Stimulated activated CD8-positive, alpha-beta memory T cell treated with anti-CD3 and anti-CD28 coated beads, Interleukin-7, amount 100 ng/mL, for 1 hour (primary cell): ENCODE measurements around the gene ANKRD29.
A peak's percentile ranks its signal among the peaks of the same experiment; 100 is the strongest.
"Not testable (repeated sequence)": the region's sequence is repeated elsewhere in the genome, so short reads cannot be mapped to it uniquely, and the experiment has no call there.

Experiments
- DNase-seq, 2 donors: peaks; one replicate each; pipeline ENCODE4 v3.0.0-alpha.2; 2020; ENCODE audit warnings: low read depth in 2 of 2

Gene ANKRD29

DNA sequence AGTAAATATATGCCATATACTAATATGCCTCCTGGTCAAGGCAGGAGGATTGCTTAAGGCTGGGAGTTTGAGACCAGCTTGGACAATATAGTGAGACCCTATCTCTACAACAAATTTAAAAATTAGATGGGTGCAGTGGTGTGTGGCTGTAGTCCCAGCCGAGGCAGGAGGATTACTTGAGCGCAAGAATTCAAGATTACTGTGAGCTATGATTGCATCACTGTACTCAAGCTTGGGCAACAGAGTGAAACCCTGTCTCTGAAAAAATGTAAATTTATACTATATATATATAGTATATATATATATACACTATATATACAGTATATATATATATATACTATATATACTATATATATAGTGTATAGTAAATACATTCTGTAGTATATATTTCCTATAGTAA, 46.5 kb downstream of the ANKRD29 start:
- no peak for DNase-seq

DNA sequence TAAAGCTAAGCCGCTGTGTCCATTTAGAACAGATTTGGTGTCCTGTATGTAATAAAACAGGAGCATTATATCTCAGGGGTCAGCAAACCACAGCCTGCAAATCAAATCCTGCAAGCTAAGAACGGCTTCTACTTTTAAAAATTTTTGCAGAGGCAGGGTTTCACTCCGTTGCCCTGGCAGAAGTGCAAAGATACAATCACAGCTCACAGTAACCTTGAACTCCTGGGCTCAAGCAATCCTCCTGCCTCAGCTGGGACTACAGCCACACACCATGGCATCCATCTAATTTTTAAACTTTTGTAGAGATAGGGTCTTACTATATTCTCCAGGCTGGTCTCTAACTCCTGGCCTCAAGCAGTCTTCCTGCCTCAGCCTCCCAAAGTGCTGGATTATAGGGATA, 47.8 kb downstream of the ANKRD29 start:
- no peak for DNase-seq

DNA sequence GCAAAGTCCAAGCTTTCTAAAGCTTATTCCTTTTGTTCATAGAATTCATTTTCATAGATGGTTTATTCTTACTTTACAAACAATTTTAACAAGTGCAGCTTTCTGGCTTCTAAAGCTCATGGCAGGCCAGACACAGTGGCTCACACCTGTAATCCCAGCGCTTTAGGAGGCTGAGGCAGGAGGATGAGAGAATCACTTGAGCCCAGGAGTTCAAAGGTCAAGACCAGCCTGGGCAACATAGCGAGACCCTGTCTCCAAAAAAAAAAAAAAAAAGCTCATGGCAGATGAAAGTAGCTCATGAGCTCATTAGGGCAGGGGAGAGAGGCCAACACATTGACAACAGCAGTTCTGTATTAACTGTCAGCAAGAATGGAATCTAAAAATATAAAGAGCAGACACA, 48.3 kb downstream of the ANKRD29 start:
- no peak for DNase-seq

DNA sequence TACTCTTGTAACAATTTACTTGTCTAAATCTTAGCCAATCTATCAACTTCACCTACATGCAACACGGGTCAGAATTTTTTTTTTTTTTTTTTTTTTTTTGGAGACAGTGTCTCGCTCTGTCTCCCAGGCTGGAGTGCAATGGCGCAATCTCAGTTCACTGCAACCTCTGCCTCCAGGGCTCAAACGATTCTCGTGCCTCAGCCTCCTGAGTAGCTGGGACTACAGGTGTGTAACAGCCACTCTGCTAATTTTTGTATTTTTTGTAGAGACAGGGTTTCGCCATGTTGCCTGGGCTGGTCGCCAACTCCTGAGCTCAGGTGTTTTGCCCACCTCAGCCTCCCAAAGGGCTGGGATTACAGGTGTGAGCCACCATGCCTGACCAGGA, 49.6 kb downstream of the ANKRD29 start:
- DNase-seq, result not testable (repeated sequence)

DNA sequence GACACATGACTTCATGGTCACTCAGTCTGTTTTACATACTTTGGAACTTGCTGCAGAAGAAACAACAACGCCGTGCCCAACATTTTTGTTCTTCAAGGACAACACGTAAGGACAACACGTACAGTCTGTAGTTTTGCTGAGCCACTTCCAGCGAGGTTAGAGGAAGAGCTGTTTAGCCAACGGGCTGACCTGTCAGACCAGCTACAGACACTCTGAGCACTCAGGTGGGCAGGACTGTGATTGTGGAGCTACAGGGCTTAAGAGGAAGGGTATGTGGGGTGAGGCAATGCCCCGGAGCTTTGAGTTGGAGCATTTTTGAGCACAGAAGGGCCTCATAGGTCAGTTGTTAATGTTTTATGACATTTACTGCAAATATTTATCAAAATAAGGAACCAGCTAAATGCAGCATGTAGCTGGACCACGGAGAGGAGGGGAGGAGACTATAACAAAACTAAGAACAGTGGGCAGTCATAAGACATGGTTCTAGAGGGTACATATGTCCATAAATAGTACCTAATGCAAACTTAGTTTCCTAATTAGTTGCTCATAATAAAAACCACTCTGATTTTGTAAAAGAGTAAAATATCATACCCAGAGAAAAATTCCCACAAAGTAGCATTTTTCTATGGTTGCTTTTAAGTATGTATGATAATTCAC, 50.1 kb downstream of the ANKRD29 start:
- no peak for DNase-seq

DNA sequence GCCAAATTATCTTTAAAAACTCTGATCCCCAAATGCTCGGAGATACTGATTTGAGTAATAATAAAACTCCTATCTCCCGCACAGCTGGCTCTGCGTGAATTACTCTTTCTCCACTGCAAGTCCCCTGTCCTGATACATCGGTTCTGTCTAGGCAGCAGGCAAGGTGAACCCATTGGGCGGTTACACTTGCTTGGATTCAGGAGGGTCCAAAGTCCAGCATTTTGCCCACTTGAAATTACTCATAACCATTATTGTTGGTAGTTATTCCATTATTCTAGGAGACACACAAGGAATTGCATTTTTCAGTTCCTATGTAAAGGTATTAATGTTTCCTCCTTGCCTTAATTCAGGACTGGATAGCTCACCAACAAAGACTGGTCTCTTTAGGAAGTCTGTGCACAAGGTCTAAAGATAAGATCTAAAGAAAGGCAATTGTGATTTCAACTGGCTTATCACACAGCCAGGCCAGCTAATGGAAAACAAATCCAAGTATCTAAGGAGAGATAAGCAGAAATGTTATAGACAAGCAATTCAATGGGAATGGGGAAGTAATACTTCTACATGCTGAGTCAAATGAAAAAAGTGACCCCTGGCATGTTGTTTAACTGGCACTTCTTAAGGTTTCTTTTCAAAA, 53.2 kb downstream of the ANKRD29 start:
- DNase-seq, result no peak

DNA sequence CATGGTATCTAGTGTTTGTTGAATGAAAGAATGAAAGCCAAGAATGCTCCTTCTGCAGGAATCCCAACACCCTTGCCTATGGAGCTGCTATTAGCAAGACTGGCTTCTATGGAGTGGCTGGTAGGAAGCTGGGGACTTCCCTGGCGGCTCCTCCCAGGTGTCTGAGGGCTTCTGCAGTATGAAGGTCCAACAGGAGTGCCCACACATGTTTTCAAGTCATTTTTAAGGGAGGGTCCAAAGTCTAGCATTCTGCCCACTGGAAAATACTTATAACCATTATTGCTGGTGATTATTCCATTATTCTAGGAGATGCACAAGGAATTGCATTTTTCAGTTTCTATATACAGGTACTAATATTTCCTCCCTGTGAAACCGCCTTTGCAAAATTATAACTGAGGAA, 54.5 kb downstream of the ANKRD29 start:
- no peak for DNase-seq

DNA sequence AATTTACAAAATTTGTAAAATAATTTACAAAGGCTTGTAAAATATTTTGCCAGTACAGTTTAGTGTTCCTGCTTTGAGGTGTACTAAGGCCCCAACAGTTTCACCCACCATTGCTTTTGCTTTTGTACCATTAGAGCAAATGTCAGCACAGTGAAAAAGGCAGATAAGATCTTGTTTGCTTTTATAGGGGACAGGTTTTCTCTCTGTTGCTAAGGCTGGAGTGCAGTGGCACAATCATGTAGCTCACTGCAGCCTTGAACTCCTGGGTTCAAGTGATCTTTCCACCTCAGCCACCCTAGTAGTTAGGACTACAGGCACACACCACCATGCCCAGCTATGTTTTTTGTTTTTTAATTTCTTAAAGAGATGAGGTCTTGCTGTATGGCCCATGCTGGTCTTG, 56.8 kb downstream of the ANKRD29 start:
- no peak for DNase-seq

DNA sequence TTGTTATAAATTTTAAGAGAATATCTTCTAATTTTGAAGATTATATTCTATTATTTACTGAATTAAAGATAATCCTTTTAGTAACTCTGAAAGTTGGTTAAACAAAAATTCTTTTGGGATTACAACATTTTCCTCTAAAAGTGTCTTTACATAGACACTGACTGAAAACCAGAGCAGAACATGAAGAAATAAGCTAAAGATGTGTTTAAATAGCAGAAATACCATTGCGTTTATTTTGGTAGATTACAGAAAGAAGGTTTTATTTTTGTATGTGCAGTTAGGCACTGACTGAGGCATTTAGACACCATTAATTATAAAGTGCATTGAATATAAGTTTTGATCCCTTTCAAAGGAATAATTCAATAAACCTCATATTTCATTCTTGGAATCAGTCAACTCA, 62.9 kb downstream of the ANKRD29 start:
- no peak for DNase-seq

DNA sequence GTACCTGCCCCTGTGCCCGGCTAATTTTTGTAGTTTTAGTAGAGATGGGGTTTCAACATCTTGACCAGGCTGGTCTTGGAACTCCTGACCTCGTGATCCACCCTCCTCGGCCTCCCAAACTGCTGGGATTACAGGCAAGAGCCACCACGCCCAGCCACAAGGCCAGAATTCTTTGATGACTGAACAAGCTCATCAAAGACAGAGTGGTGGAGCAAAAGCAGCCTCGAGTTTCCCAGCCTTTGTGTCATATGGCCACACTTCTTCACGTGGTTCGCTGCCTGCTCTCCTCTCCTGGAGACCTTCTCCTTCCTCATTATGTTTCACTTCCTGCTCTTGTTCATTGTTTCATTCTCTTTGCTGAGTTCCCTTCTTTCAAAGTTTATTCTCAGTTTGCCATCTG, 66.5 kb downstream of the ANKRD29 start:
- DNase-seq, result no peak

DNA sequence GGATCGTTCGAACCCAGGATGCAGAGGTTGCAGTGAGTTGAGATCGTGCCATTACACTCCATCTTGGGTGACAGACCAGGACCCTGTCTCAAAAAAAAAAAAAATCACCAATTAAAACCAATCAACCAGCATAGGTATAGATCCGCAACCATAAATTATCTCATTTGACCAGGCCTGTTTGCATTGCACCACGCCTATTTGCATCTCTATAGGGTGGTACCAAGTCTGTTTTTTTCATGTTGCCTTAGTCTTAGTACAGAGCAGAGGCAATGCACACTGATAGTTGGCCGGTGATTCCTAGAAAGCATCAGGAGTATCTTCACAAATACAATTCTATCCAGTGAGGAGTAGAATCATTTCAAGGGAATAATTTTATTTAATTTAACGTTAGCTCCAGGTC, 67.1 kb downstream of the ANKRD29 start:
- no peak for DNase-seq

DNA sequence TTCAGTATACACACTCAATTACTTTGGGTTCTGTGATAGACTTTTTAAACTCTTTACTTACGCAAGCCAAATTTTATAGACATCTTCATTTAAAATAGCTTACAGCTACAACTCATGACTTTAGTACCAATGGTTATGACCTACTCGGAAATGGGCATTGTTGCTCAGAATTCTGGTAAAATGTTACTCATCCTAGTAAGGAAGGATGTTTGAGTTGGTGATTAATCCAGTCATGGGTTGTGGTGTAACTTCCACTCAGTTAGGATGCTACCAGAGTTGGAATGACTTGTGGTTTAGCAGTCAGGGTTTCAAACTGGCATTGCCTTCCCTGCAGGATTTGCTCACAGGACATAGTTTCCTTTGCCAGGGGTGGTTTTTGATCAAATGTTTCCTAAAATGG, 69.0 kb downstream of the ANKRD29 start:
- no peak for DNase-seq

DNA sequence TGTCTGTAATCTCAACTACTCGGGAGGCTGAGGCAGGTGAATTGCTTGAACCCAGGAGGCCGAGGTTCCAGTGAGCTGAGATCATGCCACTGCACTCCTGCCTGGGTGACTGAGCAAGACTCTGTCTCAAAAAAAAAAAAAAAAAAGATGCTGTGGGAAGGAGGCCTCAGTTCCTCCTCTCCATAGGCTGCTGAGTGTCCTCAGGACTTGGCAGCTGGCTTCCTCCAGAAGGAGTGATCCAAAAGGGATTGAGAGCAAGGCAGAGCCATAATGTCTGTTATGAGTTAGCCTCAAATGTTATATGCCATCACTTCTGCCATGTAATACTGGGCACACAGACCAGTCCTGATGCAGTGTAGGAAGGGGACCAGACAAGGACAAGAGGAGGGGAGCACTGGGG, 69.8 kb downstream of the ANKRD29 start:
- DNase-seq, result no peak

DNA sequence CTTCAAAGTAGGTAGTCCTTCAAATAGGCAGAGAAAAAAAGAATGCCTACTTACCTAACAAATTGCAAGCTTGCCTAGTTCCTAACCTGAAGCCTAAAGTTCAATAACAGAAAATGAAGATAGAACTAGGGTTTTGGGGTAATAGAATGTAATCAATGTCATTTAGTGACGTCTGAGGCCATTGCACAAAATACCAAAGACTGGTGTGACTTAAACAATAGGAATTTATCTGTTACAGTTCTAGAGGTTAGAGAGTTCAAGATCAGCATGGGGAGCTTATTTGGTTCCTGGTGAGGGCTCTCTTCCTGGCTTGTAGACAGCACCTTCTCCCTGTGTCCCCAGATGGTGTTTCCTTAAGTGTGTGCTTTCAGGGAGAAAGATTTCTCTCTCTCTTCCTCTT, 71.7 kb downstream of the ANKRD29 start:
- DNase-seq, result no peak

DNA sequence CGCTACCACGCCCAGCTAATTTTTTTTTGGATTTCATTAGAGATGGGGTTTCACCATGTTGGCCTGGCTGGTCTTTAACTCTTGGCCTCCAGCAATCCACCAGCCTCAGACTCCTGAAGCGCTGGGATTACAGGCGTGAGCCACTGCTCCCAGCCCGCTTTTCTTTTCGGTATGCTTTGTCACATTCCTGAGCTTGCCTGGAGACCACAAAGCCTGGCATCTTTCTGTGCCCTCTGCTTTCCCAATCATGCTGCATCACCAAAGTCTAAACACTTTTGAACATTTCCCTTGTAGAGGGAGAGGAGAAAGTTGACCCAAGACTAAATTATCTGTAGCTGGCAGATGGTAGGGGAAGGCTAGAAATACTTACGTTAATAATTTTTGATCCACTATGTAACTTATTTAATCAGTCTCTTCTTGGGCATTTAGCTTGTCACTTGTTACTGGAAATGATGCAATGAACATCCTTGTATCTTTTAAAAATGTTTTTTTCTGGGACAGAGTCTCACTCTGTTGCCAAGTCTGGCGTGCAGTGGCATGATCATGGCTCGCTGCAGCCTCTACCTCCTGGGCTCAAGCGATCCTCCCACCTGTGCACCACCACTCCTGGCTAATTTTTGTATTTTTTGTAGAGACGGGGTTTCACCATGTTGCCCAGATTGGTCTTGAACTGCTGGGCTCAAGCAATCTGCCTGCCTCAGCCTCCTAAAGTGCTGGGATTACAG, 73.7 kb downstream of the ANKRD29 start:
- no peak for DNase-seq

DNA sequence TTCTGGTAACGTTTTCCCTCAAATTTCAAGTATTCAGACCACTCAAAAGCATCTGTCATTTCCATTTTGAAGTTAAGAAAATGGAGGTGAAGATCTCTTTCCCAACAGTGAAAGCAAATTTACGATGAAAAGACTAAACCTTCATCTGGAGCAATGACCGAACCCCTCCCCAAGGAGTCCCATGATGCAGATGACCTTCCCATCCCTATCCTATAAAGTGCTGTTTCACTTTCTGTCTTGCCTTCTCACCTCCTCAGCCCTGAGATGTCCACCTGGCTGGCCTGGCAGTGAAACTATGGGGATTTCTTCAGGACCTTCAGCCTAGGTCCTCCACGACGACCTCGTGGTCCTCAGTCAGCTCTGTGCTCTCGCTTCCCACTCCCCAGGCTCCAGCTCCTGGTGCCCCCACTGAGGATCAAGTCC, 75.5 kb downstream of the ANKRD29 start:
- DNase-seq, result no peak

DNA sequence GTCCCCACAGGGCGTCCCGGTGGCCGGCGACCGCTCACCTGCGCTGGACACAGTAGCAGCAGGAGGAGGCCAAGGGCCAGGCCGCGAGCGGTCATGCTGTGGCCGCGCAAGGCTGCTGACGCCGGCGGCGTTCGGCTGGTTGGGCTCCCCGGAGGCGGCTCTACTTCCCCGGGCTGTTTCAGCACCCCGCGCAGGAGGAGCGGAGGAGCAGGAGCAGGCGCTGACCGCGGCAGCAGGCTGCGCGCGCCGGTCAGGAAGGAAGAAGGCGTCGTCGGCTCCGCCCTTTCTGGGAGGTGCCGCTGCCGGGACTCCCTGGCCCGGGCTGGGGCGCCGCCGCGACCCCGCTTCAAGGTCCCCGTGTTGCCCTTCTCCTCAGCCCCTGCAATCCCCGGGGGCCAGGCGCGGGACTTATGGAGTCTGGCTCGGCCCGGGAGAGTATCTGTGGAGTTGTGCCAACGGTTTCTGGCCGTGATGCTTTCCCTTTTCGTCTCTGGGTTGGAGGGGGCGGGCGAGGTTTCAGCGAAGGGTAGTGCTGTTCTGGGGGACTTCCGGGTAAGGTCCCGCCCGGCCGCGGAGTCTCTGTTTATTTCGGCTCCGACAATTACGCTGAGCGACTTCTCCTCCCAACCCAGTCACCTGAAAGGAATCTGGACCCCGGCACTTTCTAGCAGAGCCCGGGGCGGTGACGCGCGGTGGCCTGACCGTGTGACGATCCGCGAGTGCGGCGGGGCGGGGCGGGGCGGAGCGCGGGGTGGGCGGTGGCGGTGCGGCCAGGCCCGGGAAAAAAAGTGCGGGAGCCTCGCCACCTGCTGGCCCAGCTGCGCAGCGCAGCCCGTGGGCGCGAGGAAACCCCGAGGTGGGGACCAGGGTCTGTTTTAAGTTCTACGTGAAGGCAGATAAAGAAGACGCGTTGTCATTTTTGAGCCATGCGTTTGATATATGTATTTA, 76.2 kb downstream of the ANKRD29 start, which contains the start of gene NPC1:
Gene NPC1 (minus strand): TSS at position 258 of the 948 bp plus-strand sequence. CDS start 163 bp downstream, at position 95.
- DNase-seq, result peak; percentile 80 to 83

DNA sequence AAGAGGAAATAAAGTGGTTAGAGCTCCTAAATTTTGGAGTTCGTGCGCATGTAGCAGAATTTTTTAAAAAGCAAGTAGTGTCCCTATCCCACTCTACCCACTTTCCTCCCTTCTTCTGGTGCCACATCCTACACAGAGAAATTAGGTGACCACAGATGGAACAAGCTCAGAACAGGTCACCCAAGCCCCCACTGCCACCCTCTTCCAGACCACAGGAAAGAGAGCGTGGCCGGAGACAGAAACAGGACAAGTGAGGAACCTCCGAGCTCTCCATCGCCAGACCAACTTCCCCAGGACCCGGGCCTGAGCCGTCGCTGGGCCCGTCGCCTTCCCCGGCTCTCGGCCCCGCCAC, 76.8 kb downstream of the ANKRD29 start:
- no peak for DNase-seq

DNA sequence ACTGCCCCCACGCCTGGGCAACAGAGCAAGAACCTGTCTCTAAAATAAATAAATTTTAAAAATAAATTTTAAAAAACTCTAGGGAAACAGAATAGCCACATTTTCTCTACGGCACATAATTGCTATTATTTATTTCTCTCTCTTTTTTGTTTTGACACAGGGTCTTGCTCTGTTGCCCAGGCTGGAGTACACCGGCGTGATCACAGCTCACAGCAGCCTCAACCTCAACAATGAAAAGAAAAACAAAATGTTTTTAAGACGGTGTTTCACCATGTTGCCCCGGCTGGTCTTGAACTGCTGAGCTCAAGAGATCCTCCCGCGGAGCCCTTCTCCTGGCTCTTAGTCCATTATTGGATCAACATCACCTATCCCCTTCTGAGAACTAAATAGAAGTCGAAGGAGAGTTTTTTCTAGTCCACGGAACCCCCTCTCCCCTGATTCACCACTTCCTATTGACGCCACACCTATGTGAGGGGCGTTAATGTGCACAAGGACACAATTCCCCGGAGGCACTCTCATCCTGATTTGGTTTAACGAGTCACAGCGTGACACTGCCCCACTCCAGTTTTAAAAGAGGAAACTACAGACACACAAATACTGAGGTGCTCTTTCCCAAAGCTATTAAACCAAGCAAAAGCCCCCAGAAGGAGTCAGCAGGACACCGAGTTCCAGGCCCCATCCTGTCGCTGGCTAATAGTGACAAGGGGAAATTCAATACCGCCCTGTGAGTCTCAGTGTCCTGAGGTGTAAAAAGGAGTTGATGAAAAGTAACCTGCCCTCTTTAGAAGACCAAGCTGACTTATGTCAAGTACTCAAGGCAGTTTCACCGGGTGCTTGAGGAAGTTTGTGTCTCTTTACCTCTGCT, 77.5 kb downstream of the ANKRD29 start:
- no peak for DNase-seq

DNA sequence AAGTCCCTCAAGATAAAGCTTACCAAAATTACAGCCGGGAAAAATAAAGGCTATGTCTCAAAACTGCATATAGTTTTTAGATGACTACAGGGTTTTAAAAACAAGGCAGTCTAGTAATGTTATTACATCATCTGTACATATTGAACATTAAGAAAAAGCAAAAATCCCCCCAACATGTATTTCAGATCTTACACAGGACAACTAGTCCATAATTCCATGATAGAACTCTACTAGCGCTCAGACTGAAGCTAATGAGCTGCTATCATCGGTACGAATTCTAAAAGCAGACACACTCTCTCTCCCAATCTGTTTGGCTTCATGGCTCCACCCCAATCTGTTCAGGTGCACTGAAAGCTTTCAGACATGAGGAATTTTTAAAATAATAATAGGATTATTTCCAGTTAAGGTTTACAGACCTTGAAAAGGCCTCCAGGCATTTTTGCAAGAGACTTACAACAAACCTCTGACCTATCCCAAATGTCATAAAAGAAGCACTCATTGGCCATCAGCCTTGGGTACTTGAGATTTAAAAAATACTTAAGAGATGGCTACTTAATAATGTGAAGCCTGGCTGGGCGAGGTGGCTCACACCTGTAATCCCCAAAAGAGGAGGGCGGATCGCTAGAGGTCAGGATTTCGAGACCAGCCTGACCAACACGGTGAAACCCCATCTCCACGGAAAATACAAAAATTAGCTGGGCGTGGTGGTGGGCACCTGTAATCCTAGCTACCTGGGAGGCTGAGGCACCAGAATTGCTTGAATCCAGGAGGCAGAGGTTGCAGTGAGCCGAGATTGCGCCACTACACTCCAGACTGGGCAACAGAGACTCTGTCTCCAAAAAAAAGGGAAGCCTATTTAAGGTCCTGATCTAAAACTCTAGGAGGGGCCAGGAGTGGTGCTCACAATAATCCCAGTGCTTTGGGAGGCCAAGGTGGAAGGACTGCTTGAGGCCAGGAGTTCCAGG, 78.4 kb downstream of the ANKRD29 start:
- DNase-seq, result no peak
